ENCODE results near the gene FNIP2.

FNIP2 gene

DNA sequence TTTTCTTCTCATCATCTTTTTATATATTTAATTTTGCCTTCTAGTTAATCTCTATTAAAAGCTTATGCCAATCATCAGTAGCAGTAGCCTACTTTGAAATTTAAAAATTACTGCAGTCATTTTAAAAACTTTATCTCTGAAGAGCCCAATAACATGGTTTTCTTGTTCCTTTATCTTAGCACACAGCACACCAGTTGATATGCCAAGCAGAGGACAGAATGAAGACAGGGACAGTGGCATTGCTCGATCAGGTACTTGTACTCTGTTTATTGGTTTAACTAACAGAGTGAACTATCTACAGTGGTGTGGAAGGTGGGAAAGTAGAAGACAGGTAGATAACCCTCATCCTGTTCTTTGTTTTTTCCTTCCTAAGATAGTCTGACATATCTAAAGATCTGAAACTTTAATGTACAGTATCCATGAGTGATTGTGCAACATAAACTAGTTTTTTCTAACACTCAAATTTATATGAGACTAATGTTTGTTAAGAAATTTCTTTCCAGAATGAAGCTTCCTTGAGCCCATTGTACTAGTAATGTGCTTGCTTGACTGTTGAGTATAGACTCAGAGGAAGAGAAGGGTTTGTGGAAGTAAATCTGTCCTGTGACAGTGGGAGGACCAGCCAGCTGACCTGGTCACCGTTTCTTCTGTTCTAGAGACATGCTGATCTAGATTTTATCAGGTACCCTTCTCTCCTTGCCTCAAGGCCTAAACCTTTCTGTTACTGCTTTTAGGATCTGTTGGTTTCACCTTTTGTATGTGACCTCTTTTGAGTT is 66.6 kb downstream of the FNIP2 start:
- in situ Hi-C loops (cut with HindIII; ENCODE audit: low sequenced_read_pairs): no loop called here

DNA sequence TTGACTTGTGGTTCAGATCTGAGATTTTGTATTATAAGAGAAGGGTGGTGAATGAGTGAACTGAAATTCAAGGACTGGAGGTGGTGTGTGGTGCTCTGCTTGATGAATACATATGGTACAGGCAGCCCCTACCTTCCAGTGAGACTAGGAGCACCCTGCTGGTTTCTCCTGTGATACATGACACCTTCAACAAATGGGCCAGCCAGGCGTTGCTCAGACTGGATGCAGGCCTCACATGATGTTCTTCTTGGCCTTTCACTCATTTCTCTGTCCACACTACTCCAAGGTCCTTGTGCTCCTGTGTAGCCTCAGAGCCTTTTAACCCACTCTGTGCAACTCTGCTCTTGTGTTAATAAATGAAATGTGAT is 67.2 kb downstream of the FNIP2 start:
- in situ Hi-C loops (cut with HindIII; ENCODE audit: low sequenced_read_pairs): no loop called here

DNA sequence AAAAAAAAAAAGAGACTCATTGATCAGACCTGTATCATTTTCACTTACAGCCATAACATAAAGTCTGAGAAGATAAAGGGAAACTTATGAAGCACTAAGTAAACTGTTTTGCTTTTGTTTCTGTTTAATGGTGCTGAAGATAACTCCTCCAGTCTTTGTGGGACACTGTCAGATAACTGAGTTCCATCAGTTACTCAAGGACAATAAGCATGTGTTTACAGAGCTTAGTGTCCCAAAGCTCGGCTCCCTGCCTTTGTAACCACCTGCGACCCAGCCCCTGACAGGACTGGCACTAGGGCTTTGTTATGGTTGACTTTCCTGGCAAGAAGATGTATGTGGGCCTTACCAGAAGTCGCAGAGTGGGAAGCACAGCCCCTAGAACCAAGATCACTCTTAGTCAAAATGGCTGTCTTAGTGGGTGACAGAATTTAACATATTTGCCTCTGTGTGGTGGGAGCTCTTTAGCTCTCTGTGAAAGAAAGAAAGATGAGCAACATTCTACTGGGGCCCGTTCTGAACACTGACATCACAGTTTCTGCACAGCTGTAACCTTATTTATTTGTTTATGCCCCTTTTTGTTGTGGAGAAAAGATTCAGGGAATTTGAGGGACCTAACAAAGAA is 68.1 kb downstream of the FNIP2 start:
- in situ Hi-C loops (cut with HindIII; ENCODE audit: low sequenced_read_pairs): no loop called here

DNA sequence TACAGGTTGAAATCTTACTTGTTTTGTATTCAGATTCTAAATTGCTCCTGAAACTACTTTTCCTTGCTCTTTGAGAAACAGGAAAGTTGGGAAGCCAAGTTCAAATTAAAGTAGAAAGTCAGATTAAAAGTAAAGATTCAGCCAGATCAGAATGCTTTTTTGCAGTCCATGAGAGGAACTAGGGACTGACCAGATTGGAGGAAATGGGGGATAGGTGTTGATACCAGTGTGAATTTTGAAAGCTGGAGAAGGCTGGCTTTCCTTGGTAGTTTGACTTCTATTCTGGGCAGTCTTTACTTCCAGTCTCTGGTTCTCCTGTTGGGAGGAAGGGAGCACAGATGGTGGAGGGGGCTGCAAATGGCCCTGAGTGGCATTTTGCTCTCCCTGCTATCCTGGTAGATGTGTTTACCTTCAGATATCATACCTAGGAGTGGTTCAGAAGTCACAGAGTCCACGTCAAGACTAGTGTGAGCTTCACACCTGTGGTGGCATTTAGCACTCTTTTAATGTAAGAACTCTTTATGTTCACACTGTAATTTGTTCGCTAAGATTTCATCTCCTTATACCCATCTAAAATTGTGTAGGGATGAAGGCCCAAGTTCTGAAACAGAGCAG is 68.8 kb downstream of the FNIP2 start:
- in situ Hi-C loops (cut with HindIII; ENCODE audit: low sequenced_read_pairs): no loop called here

DNA sequence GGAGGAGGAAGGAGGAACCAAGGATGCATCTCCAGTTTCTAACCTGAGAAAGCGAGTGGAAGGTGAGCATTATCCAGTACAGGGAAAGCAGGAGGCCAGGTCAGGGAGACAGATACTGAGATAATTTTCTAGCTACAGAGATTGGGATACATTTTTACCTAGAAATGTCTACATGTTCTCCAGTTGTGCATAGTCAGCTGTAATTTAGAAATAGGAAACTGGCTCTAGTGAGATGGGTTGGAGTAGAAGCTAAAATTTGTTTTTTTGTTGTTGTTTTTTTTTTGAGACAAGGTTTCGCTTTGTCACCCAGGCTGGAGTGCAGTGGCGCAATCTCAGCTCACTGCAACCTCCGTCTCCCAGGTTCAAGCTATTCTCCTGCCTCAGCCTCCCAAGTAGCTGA is 71.3 kb downstream of the FNIP2 start:
- in situ Hi-C loops (cut with HindIII; ENCODE audit: low sequenced_read_pairs): no loop called here

DNA sequence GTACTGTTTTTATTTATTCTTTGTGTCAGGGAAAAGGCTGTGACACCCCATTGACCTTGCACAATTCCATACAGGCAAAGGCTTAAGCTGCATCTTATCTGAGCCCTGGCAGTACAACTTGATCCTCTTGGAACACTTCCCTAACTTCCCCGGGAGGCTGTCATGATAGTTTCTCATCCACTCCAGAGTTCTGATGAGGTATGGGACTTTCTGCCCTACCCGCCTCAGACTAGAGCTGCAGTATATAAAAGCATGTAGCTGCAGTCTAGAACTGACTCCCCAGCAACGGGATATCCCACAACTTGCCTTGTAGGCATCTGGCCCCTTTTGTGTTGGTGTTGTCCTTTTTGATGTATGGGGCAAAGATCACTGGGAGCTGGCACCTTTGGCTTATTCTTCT is 72.7 kb downstream of the FNIP2 start:
- in situ Hi-C loops (cut with HindIII; ENCODE audit: low sequenced_read_pairs): no loop called here

DNA sequence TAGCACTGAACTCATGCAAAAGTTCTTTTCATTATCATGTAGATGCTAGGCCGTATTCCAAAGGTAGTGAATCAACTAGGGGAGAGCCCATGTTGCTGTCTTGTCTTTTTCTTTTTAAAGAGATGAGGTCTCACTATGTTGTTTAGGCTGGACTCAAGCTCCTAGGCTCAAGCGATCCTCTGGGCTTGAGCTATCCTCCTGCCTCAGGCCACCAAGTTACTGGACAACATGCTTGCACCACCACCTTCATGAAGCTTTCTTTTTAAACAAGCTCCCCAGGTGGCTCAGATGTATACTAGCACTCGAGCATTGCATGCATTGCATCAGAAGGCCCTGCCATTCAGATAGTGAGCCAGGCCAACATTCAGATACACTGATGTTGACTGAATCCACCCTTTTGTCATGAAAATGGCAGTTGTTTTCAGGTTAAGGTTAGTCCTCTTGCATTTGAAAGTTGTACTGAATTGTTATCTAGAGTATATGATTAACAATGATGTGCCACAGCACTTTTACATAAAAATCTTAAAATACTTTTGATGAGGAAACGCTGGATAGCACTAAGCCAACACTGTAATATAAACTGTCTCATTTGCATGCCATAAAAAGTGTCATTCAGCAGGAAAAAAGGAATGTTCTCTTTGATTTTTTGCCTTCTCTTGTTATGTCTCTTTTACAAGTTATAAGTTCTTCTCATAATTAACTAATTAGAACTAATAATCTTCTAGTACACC is 76.7 kb downstream of the FNIP2 start:
- in situ Hi-C loops (cut with HindIII; ENCODE audit: low sequenced_read_pairs): no loop called here

DNA sequence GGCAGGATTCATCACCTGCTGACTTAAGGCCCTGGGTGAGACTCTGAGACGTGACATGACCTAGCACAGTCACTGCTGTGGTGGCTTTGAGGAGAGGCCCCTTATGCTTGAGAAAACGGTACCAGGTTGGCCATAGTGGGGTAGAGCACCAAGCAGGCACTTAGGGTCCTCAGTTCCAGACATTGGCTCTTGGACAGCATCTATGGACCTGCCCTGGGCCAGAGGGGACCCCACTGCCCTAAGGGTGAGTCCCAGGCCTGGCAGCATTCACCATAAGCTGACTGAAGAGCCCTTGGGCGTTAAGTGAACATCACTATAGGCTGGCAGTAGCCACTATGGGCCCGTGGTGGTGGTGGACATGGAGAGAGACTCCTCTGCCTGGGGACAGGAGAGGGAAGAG is 78.7 kb downstream of the FNIP2 start:
- in situ Hi-C loops (cut with HindIII; ENCODE audit: low sequenced_read_pairs): no loop called here

DNA sequence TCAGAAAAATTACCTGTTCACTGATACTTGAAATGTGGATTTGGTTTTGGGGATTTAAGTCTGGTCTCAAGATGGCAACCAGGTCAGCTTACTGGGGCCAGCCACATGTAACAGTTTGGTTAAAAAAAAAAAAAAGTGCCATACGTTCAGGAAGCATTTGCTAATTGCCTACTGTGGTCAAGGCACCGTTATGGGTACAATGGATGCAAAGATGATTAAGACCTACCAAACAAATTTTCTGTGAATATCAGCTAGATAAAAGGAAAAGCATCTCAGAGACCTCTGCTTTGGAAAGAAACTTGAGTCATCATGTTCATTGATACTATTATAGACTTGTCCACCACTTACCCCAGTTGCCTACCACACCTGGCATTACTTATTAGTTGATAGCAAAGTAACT is 80.9 kb downstream of the FNIP2 start:
- in situ Hi-C loops (cut with HindIII; ENCODE audit: low sequenced_read_pairs): loop anchor here (25.0 kb wide), 2 partner anchors 338 to 588 kb away; no protein-coding TSS in a partner anchor

DNA sequence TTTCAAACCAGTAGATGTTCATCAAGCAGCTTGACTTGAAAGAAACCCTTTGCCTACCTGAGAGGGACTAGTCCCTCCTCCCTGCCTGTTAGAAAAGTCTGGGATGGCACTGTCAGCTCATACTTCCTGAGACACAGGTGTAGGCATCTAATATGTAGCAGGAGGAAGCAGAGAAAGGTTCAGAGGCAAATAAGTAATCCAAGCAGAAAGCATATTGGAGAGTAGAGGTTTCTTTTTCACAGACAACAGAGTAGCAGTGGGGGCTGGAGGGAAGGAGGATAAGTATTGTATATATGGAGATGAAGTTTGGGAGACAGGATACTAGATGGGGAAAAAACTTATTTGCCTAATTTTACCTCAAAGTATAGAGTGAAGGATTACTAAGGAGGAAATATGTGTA is 81.5 kb downstream of the FNIP2 start:
- in situ Hi-C loops (cut with HindIII; ENCODE audit: low sequenced_read_pairs): loop anchor here (25.0 kb wide), 2 partner anchors 337 to 587 kb away; no protein-coding TSS in a partner anchor

DNA sequence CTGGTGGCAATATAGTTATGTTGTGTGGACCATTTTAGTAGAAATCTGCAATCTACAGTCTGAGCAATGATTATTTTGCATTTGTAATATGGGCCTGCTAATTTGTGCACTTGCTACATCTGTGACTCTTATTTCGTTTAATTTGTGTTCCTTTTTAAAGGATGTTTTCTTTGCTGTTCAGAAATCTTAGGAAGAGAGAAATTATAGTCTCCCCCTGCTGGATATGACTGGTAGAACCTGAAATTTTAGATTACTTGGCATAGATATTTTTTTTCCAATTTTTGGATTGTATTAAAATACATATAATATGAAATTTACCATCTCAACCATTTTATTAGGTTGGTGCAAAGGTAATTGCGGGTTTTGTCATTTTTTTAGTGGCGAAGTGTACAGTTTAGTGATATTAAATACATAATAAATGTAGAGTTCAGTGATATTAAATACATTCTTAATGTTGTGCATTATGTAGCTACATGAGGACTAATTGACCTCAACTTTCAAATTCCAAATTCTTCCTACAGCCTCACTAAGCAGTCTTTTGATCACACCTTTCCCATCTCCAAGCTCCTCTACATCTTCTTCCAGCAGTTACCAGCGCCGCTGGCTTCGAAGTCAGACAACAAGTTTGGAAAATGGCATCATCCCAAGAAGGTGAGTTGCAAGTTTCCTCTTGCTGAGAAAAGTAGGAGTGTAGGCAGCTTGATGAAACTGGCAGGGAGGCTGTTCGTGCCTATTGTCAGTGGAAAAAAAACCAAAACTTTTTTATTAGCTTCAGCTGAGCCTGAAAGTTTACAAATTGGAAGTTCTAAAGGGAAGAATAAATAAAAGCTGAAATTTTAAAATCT is 82.2 kb downstream of the FNIP2 start:
- in situ Hi-C loops (cut with HindIII; ENCODE audit: low sequenced_read_pairs): loop anchor here (25.0 kb wide), 2 partner anchors 336 to 586 kb away; no protein-coding TSS in a partner anchor

DNA sequence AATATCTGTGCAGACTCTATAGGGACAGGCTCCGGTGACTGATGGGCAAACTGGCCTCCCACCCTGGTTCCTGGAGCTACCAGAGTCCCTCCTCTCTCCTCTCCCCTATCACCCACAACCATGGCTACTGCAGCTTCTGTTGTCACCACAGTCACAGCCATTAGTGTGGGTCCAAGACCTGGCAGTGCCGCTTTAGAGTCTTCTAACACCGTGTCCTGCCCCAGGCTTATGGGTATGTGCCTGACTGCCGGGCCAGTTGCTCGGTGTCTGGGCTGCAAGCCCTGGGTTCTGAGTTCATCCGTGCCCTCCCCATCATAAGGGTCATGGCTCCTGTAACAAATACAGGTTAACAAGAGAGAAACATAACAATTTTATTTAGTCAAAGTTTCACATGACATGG is 85.4 kb downstream of the FNIP2 start:
- in situ Hi-C loops (cut with HindIII; ENCODE audit: low sequenced_read_pairs): loop anchor here (25.0 kb wide), 2 partner anchors 333 to 583 kb away; no protein-coding TSS in a partner anchor

DNA sequence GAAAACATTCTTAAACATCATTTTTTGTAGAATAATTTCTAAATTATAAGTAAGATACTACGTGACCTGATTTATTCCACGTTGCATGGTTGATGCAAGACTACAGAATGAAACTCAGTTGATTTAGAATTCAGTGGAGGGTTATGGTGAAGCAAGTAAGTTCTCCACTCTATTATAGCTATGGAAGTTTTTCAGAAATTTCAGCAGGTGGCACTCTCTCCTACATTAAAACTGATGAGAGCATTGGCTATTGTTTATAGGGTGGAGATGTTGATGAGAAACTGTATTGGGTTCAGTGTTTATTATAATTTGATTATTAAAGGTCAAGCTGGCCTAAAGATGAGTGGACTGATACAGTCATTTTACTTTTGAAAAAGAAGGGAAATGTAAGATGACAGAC is 88.0 kb downstream of the FNIP2 start:
- in situ Hi-C loops (cut with HindIII; ENCODE audit: low sequenced_read_pairs): loop anchor here (25.0 kb wide), 2 partner anchors 330 to 580 kb away; no protein-coding TSS in a partner anchor

DNA sequence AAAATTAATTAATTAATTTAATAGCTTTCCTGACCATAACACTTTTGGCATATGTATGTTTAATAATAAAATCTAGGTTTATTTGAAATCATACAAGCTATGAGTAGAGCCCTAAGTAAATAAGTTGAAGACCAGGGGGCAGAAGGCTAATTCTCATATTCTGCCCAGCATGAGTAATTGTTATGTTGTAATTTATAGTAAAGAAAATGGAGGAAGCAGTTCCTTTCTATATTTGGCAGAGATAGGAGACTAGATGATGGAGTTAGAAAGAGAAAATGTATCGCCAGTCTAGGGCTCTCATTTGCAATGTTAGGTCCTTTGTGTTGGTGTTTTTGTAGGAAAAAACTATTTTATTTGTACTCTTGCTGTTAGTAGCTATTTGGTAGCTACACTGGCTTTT is 89.1 kb downstream of the FNIP2 start:
- in situ Hi-C loops (cut with HindIII; ENCODE audit: low sequenced_read_pairs): loop anchor here (25.0 kb wide), 2 partner anchors 329 to 579 kb away; no protein-coding TSS in a partner anchor

DNA sequence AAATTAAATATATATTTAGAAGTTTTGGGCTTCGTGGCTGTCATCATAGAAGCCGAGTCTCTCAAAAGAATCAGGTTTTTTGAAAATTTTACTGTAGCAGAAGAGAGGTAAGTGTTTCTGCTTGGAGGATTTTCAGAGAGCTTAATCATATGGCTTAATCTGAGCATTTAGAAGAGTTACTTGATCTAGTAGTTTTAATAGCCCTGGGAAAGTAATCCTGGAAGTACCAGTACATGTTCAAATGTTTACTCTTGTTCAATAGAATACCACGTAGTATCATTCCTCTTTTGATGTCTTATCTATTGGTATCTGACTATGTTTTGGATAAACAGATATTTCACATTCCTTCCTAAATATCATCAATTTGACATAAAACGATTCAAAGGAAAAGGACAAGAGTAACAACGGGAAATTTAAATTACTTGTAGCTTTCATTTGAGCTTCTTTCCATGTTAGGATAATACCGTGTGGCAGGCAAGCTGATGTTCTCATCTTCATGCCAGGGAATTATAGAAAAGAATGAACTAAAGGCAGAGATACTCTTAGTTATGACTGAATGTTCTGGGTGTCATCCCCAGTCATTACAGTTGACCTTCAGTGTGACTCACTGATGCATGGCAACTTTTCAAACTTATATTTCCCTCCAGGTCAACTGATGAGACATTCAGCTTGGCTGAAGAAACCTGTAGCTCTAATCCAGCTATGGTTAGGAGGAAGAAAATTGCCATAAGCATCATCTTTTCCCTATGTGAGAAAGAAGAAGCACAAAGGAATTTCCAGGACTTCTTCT is 89.8 kb downstream of the FNIP2 start:
- in situ Hi-C loops (cut with HindIII; ENCODE audit: low sequenced_read_pairs): loop anchor here (25.0 kb wide), 2 partner anchors 329 to 579 kb away; no protein-coding TSS in a partner anchor

DNA sequence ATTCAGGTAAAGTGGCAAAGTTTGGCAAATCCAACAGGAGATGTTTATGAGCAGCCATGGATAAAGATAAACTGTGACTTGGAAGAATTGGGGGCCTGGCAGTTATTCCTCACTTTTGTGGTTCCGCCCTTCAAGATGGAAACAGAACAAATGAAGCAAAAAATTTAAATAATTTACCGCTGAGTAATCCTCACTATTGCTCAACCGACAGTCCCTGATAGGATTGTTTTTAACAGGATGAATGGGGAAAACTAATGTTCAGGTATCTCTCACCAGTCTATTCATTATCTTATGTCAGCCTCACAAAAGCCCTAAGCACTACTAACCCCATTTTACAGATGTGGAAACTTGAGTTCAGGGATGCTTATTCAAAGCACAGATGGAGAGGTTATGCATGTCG is 90.8 kb downstream of the FNIP2 start:
- in situ Hi-C loops (cut with HindIII; ENCODE audit: low sequenced_read_pairs): loop anchor here (25.0 kb wide), 2 partner anchors 328 to 578 kb away; no protein-coding TSS in a partner anchor

DNA sequence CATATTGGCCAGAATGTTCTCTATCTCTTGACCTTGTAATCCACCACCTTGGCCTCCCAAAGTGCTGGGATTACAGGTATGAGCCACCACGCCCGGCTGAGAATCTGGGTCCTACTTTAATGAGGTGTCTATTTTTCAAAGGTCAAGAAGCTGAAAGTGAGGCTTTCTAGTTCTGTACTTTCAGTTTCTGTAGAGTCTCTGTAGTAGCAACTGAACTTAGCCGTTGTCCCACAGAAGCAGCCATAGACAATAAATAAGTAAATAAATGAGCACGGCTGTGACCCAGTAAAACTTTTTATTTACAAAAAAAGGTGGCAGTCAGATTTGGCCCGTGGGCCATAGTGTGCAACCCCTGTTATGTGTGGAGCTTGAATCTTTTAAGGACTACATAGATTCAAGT is 92.0 kb downstream of the FNIP2 start:
- in situ Hi-C loops (cut with HindIII; ENCODE audit: low sequenced_read_pairs): loop anchor here (25.0 kb wide), 2 partner anchors 326 to 576 kb away; no protein-coding TSS in a partner anchor

DNA sequence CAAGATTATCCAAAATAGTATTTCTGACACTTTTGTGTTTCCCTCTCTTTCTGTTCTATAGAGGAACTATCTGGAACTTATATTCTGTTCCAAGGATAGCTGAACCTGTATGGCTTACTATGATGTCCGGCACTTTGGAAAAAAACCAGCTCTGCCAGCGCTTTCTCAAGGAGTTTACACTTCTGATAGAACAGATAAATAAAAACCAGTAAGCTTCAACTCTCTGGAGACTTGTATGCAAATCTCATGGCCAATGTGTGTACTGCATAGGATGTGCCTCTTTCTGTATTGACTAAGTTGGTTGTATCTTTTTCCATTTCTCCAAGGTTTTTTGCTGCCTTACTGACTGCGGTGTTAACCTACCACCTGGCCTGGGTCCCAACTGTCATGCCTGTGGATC is 92.5 kb downstream of the FNIP2 start:
- in situ Hi-C loops (cut with HindIII; ENCODE audit: low sequenced_read_pairs): loop anchor here (25.0 kb wide), 2 partner anchors 326 to 576 kb away; no protein-coding TSS in a partner anchor

DNA sequence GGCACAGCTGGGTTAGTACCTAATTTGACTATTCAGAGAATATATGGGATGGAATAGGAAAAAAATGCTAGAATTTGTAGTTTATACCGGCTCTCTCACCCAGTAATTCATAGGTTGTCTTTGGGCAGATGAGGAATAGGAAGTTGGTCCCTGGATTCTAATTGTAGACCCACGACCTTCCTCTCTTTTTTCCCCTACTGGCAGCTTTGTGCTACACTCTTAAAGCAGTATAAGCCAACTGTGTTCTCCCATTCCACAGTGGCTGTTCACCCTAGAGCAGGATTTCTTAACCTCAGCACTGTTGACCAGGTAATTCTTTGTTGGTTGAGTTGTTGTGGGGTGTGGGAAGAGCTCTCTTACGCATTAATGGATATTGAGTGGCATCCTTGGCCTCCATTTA is 92.9 kb downstream of the FNIP2 start:
- in situ Hi-C loops (cut with HindIII; ENCODE audit: low sequenced_read_pairs): loop anchor here (25.0 kb wide), 2 partner anchors 326 to 576 kb away; no protein-coding TSS in a partner anchor
